ENCODE measurements around the gene PCDH20. TPM values are rescaled to one million over a fixed set of nuclear protein-coding genes. Genes with fewer than 3 reads are reported as not detected.

The PCDH20 gene
- total and polyA plus RNA-seq, 2 experiments from 2014 or later = 1.3 to 2.8 TPM

GRCh38 chr13:61408571-61408970 is 7.1 kb downstream of the PCDH20 start (continued):
- no peak for TF ChIP-seq ZNF462 (CRISPR knock-in tag; IDR thresholded peaks at IDR 0.05)
- no peak for TF ChIP-seq ZNF331 (CRISPR knock-in tag; IDR thresholded peaks at IDR 0.05; ENCODE audit: low read depth)
- no peak for TF ChIP-seq STAT1 (IDR thresholded peaks at IDR 0.05; ENCODE audit: unreplicated experiment)
- no peak for TF ChIP-seq REST (IDR thresholded peaks at IDR 0.05; ENCODE audit: unreplicated experiment)
- TF ChIP-seq POLR2AphosphoS5 (IDR thresholded peaks at IDR 0.05; ENCODE audit: low read depth) = no peak
- TF ChIP-seq EZH2 (IDR thresholded peaks at IDR 0.05; ENCODE audit: low read depth, unreplicated experiment) = no peak

- no peaks in the 10 kb centered on the region for H3K79me2 ChIP-seq (replicated peaks; ENCODE audit: insufficient read depth)
- H4K20me1 ChIP-seq (replicated peaks; ENCODE audit: insufficient read depth) = no peaks in the 10 kb centered on the region
- no peak for ATAC-seq
- no peaks in the 10 kb centered on the region for H3K27me3 Mint-ChIP-seq (ENCODE audit: insufficient read depth, low read depth, poor library complexity)
- H3K4me1 ChIP-seq (ENCODE audit: insufficient read depth) = no peaks in the 10 kb centered on the region
- H3K36me3 Mint-ChIP-seq (ENCODE audit: low read depth) = no peaks in the 10 kb centered on the region
- H3K4me3 Mint-ChIP-seq = no peak overlapping the region
- no peak overlapping the region for H3K4me3 ChIP-seq
- no peak overlapping the region for H3K4me2 ChIP-seq
- H3K27ac Mint-ChIP-seq = no peak overlapping the region
- H2AFZ ChIP-seq = no peak overlapping the region
- no peak for DNase-seq (ENCODE audit: low spot score)
- H3K4me1 Mint-ChIP-seq = no peaks in the 10 kb centered on the region
- no peaks in the 10 kb centered on the region for H3K36me3 ChIP-seq (ENCODE audit: insufficient read depth)
- peaks cover 1% of the 10 kb centered on the region; the same call in 1 of the 2 replicates for H3K27me3 ChIP-seq (ENCODE audit: insufficient read depth)
- H3K9me3 Mint-ChIP-seq = no peaks in the 10 kb centered on the region
- no peak overlapping the region for H3K27ac ChIP-seq (ENCODE audit: low read depth)
- no peaks in the 10 kb centered on the region for H3K9me2 ChIP-seq (ENCODE audit: insufficient read depth)
- no peaks in the 10 kb centered on the region for H3F3A ChIP-seq (replicated peaks; ENCODE audit: low read depth)
- TF ChIP-seq ZNF114 (CRISPR knock-in tag; IDR thresholded peaks at IDR 0.05) = no peak
- TF ChIP-seq ETS1 (IDR thresholded peaks at IDR 0.05) = no peak
- no peak for TF ChIP-seq CREB1 (CRISPR knock-in tag; IDR thresholded peaks at IDR 0.05; ENCODE audit: low read depth)
- no peak for TF ChIP-seq EZH2 (IDR thresholded peaks at IDR 0.05; ENCODE audit: low read depth, unreplicated experiment)
These were observed 9.4 kb downstream of the PCDH20 start for GRCh38 chr13:61406275-61406674.
